Hepatocyte (in vitro differentiated cells): ENCODE measurements around the gene BCL3. TPM values are rescaled to one million over a fixed set of nuclear protein-coding genes. Genes with fewer than 3 reads are reported as not detected.

Experiments used
- DNase-seq: peaks from one replicate; pipeline ENCODE4 v3.0.0-alpha.2; 2016; ENCODE audit warnings: low spot score
- H2AFZ ChIP-seq: fragments of 200-600 bp; sonication (generic); 2 replicates; pipeline ENCODE4 v1.6.0; 2016; ENCODE audit warnings: antibody characterized with exemption, mild to moderate bottlenecking
- H3K27ac ChIP-seq: fragments of 200-600 bp; sonication (generic); 2 replicates; pipeline ENCODE4 v1.5.1; 2016; ENCODE audit warnings: mild to moderate bottlenecking
- H3K27me3 ChIP-seq: fragments of 200-600 bp; sonication (generic); 2 replicates; pipeline ENCODE4 v1.6.1; 2016
- H3K36me3 ChIP-seq: fragments of 200-600 bp; sonication (generic); replicated peaks from 2 replicates; pipeline ENCODE4 v1.5.1; 2016; ENCODE audit warnings: low read depth; ENCODE audit not compliant: insufficient read depth
- H3K4me1 ChIP-seq: fragments of 200-600 bp; sonication (generic); 2 replicates; pipeline ENCODE4 v1.5.1; 2016; ENCODE audit warnings: mild to moderate bottlenecking, moderate library complexity; ENCODE audit not compliant: insufficient read depth
- H3K4me2 ChIP-seq: fragments of 200-600 bp; sonication (generic); 2 replicates; pipeline ENCODE4 v1.6.0; 2016
- H3K4me3 ChIP-seq: fragments of 200-600 bp; sonication (generic); 2 replicates; pipeline ENCODE4 v1.5.1; 2016; ENCODE audit warnings: mild to moderate bottlenecking
- H3K79me2 ChIP-seq: fragments of 200-600 bp; sonication (generic); 2 replicates; pipeline ENCODE4 v1.6.0; 2017; ENCODE audit warnings: mild to moderate bottlenecking
- H3K9me2 ChIP-seq: fragments of 200-600 bp; sonication (generic); replicated peaks from 2 replicates; pipeline ENCODE4 v1.6.0; 2017; ENCODE audit warnings: mild to moderate bottlenecking; ENCODE audit not compliant: insufficient read depth
- H3K9me3 ChIP-seq: fragments of 200-600 bp; sonication (generic); 2 replicates; pipeline ENCODE4 v1.5.1; 2016; ENCODE audit warnings: low read depth, mild to moderate bottlenecking
- H4K20me1 ChIP-seq: fragments of 200-600 bp; sonication (generic); 2 replicates; pipeline ENCODE4 v1.6.0; 2016; ENCODE audit warnings: mild to moderate bottlenecking; ENCODE audit not compliant: insufficient read depth, poor library complexity, severe bottlenecking
- CTCF ChIP-seq: fragments of 200-600 bp; sonication (generic); IDR thresholded peaks from 2 replicates; pipeline ENCODE4 v1.5.1; 2016; ENCODE audit warnings: antibody characterized with exemption, mild to moderate bottlenecking; ENCODE audit not compliant: poor library complexity
- EZH2 ChIP-seq: fragments of 200-600 bp; sonication (generic); IDR thresholded peaks from 2 replicates; pipeline ENCODE4 v1.6.1; 2016; ENCODE audit warnings: antibody characterized with exemption, mild to moderate bottlenecking, borderline replicate concordance
- EZH2phosphoT487 ChIP-seq: fragments of 200-600 bp; sonication (generic); IDR thresholded peaks from one replicate; pipeline ENCODE4 v1.6.1; 2018; ENCODE audit warnings: antibody characterized with exemption, mild to moderate bottlenecking, low read depth, moderate library complexity; ENCODE audit not compliant: unreplicated experiment, severe bottlenecking
- WGBS: methylation state at CpG from one replicate; pipeline ENCODE4 v1.1.6; 2016; ENCODE audit warnings: low lambda C conversion rate; ENCODE audit errors: missing lambda C conversion rate; 5-methylcytosine and 5-hydroxymethylcytosine counted together
- polyA plus RNA-seq: library from polyadenylated mRNA; unstranded; fragments of >200 nt; fragmentation: Nextera tagmentation; extraction: Ambion mirVana; gene quantifications from 2 replicates; pipeline ENCODE4 v1.2.1, GENCODE V29; 2016
- total RNA-seq: library from RNA; depleted of rRNA; stranded (reverse); fragments of >200 nt; gene quantifications from 2 replicates; pipeline ENCODE4 v1.2.3, GENCODE V29; 2014

Gene BCL3
- total and polyA plus RNA-seq, 2 experiments from 2014 or later = 6.3 to 45.7 TPM

DNA sequence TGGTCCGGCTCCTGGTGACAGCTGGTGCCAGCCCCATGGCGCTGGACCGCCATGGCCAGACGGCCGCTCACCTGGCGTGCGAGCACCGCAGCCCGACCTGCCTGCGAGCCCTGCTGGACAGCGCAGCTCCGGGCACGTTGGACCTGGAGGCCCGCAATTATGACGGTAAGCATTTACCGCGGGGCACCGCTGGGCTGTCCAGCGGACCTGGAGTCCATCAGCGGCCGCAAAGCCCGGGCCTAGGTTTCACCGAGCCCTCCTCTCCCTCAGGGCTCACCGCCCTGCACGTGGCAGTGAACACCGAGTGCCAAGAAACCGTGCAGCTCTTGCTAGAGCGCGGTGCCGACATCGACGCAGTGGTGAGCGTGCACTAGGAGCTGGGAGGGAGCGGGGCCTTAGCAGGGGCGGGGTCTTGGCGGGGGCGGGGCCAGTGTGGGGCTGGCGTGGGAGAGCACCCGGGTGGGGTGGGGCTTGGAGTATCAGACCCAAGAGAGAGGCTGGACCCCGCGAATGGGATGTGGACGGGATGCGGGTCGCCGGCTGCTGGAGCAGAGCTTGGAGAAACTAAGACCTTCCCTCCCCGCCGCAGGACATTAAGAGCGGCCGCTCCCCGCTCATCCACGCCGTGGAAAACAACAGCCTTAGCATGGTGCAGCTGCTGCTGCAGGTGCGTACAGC, 8.7 kb downstream of the BCL3 start:
- H3K9me3 ChIP-seq = no peaks in the 10 kb centered on the region
- TF ChIP-seq EZH2 (no peak), EZH2phosphoT487 (no peak), CTCF (no peak)
- no peaks in the 10 kb centered on the region for H4K20me1 ChIP-seq
- DNase-seq = no peak
- H3K27me3 ChIP-seq = no peaks in the 10 kb centered on the region
- H3K27ac ChIP-seq = no peak overlapping the region
- H3K79me2 ChIP-seq = peaks cover 13% of the 10 kb centered on the region
- H3K4me3 ChIP-seq = no peak overlapping the region
- 40% methylated on average over 44 of the region's 53 CpGs for WGBS
- H3K9me2 ChIP-seq = no peaks in the 10 kb centered on the region
- peaks cover 41% of the 10 kb centered on the region for H3K4me1 ChIP-seq
- H3K36me3 ChIP-seq = no peaks in the 10 kb centered on the region
- H3K4me2 ChIP-seq = peak overlapping the region; percentile 75
- no peak overlapping the region for H2AFZ ChIP-seq

- no peaks in the 10 kb centered on the region for H3K27me3 ChIP-seq
- peak overlapping the region; percentile 34 for H3K27ac ChIP-seq
- H3K79me2 ChIP-seq = peaks cover 13% of the 10 kb centered on the region
- peak; percentile 67 for DNase-seq
- H3K4me2 ChIP-seq = peak overlapping the region; percentile 75
- no peak overlapping the region for H3K4me3 ChIP-seq
- peaks cover 35% of the 10 kb centered on the region for H3K4me1 ChIP-seq
- H3K36me3 ChIP-seq = no peaks in the 10 kb centered on the region
- H4K20me1 ChIP-seq = no peaks in the 10 kb centered on the region
- H2AFZ ChIP-seq = no peak overlapping the region
- WGBS = 17% methylated on average over 57 of the region's 68 CpGs
- no peaks in the 10 kb centered on the region for H3K9me3 ChIP-seq
- H3K9me2 ChIP-seq = no peaks in the 10 kb centered on the region
- TF ChIP-seq CTCF (no peak), EZH2phosphoT487 (no peak), EZH2 (no peak)
These were observed 9.4 kb downstream of the BCL3 start for GRCh38 chr19:44757735-44758505.

GRCh38 chr19:44758596-44758995, 10.1 kb downstream of the BCL3 start:
- no peaks in the 10 kb centered on the region for H3K9me3 ChIP-seq
- peak overlapping the region; percentile 34 for H3K27ac ChIP-seq
- peak; percentile 61 for DNase-seq
- H2AFZ ChIP-seq = no peak overlapping the region
- peaks cover 31% of the 10 kb centered on the region for H3K4me1 ChIP-seq
- no peaks in the 10 kb centered on the region for H3K36me3 ChIP-seq
- peaks cover 13% of the 10 kb centered on the region for H3K79me2 ChIP-seq
- no peaks in the 10 kb centered on the region for H3K9me2 ChIP-seq
- no peaks in the 10 kb centered on the region for H4K20me1 ChIP-seq
- no peaks in the 10 kb centered on the region for H3K27me3 ChIP-seq
- 68% methylated on average over 9 of the region's 9 CpGs for WGBS
- H3K4me3 ChIP-seq = no peak overlapping the region
- no peak for TF ChIP-seq EZH2phosphoT487
- no peak for TF ChIP-seq CTCF
- TF ChIP-seq EZH2 = no peak
- peak overlapping the region; percentile 75 for H3K4me2 ChIP-seq
